GM18517 (cell line): ENCODE measurements around the gene CNTN1.

Source experiments
- ATAC-seq: cut with Tn5 transposase; IDR thresholded peaks from one replicate; pipeline ENCODE4 v1.9.1; 2021; ENCODE audit warnings: mild to moderate bottlenecking, moderate library complexity; ENCODE audit not compliant: unreplicated experiment

The CNTN1 gene

GRCh38 chr12:40768125-40768864 lies 76.1 kb downstream of the CNTN1 start:
- ATAC-seq: no peak

- no peak for ATAC-seq
These were observed 77.6 kb downstream of the CNTN1 start for GRCh38 chr12:40769846-40770245.

GRCh38 chr12:40770781-40771180 lies 78.5 kb downstream of the CNTN1 start:
- no peak for ATAC-seq

GRCh38 chr12:40775661-40776060 lies 83.4 kb downstream of the CNTN1 start:
- no peak for ATAC-seq

- no peak for ATAC-seq
These were observed 91.9 kb downstream of the CNTN1 start for GRCh38 chr12:40784102-40784501.

GRCh38 chr12:40788276-40788675 lies 96.0 kb downstream of the CNTN1 start:
- ATAC-seq: no peak

- ATAC-seq: no peak
These were observed 100.7 kb downstream of the CNTN1 start for GRCh38 chr12:40792792-40793386.

- ATAC-seq: no peak
These were observed 101.2 kb downstream of the CNTN1 start for GRCh38 chr12:40793471-40793870.

- ATAC-seq: no peak
These were observed 101.8 kb downstream of the CNTN1 start for GRCh38 chr12:40794087-40794486.

GRCh38 chr12:40801082-40801481 lies 108.8 kb downstream of the CNTN1 start:
- ATAC-seq: no peak

GRCh38 chr12:40801861-40802260 lies 109.6 kb downstream of the CNTN1 start:
- no peak for ATAC-seq

- no peak for ATAC-seq
These were observed 110.4 kb downstream of the CNTN1 start for GRCh38 chr12:40802656-40803055.

- ATAC-seq: no peak
These were observed 127.3 kb downstream of the CNTN1 start for GRCh38 chr12:40819436-40820108.

GRCh38 chr12:40820794-40821484 lies 128.7 kb downstream of the CNTN1 start:
- no peak for ATAC-seq

GRCh38 chr12:40825156-40825555 lies 132.9 kb downstream of the CNTN1 start:
- ATAC-seq: no peak

GRCh38 chr12:40827683-40828592 lies 135.7 kb downstream of the CNTN1 start:
- ATAC-seq: no peak

GRCh38 chr12:40828593-40828990 lies 136.4 kb downstream of the CNTN1 start:
- no peak for ATAC-seq

- ATAC-seq: no peak
These were observed 137.5 kb downstream of the CNTN1 start for GRCh38 chr12:40829738-40830144.

GRCh38 chr12:40831916-40832315 lies 139.7 kb downstream of the CNTN1 start:
- no peak for ATAC-seq

GRCh38 chr12:40832668-40833067 lies 140.4 kb downstream of the CNTN1 start:
- ATAC-seq: no peak
